ENCODE data around the gene CEACAM6. TPM values are rescaled to one million over a fixed set of nuclear protein-coding genes. Genes with fewer than 3 reads are reported as not detected.
"Not testable (repeated sequence)": the region's sequence is repeated elsewhere in the genome, so short reads cannot be mapped to it uniquely, and the experiment has no call there.

CEACAM6 gene
- polyA plus RNA-seq, 6 donors from 2014 or later: not detected

DNA sequence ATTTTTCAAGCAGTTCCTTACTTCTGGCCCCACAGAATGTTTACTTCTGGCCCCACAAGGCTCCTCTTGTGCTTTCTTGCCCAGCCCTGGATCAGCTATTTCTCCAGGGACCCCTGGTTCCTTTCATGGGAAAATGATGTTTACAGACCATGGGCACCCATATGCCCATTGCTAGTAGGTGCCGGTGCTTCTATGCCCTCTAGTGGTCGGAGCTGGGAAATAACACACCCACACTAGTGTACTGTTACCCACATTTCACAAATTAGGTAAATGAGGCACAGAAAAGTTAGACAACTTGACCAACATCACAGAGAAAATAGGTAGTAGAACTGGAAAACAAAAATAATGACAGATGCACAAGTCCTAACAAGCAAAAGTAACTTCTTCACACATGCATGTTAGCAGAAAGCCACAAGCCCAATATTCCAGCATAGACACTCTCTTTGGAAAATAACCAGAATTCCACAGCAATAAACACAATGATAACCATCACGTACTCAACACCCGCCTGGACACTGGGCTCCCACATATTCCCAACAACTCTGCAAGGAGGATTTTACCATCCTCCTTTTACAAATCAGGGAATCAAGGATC lies 1.3 kb upstream of the CEACAM6 start:
- peak; percentile 56 for DNase-seq
- Mint-ChIP-seq H3K4me1 (peaks cover 4 to 9% (median 6%) of the 10 kb centered on the region in 3 donors), H3K27ac (no peak overlapping the region), H3K9me3 (no peaks in the 10 kb centered on the region), H3K4me3 (no peak overlapping the region), H3K36me3 (no peaks in the 10 kb centered on the region), H3K27me3 (peaks cover 4 to 35% (median 12%) of the 10 kb centered on the region in 3 donors)
- peak; percentile 90 for ATAC-seq (ENCODE audit: low read depth in 2 of 2)

- DNase-seq (no peak), ATAC-seq (ENCODE audit: low read depth in 2 of 2) (no peak)
- H3K27me3 Mint-ChIP-seq: peaks cover 11 to 55% (median 25%) of the 10 kb centered on the region in 3 donors
- no peaks in the 10 kb centered on the region for H3K9me3 Mint-ChIP-seq
- H3K4me1 Mint-ChIP-seq: peaks cover 1 to 3% (median 2%) of the 10 kb centered on the region in 3 donors
- H3K27ac Mint-ChIP-seq: peak overlapping the region in 1 of 6 donors; percentile 61
- H3K4me3 Mint-ChIP-seq: no peak overlapping the region
- no peaks in the 10 kb centered on the region for H3K36me3 Mint-ChIP-seq
Measured at GRCh38 chr19:41758846-41759245, 3.5 kb downstream of the CEACAM6 start.

DNA sequence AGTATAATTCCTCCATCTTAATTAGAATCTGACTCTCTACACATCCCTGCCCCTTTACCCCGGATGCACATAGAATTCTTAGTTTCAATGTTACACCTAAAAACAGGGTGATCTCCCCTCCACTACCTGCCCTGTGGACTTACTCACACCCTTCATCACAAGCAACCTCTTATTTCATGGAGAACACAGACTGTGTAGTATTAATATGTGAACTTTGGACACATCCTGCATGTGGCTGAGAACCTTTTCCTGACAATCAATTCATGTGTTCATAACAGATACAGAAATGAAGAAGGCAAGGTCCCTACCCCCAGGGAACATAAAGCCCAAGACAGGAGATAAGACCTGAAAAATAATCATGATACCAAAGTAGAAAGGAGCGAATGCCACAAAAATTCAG lies 11.8 kb downstream of the CEACAM6 start:
- no peak for DNase-seq
- no peak overlapping the region for H3K4me3 Mint-ChIP-seq
- H3K36me3 Mint-ChIP-seq: no peaks in the 10 kb centered on the region
- no peaks in the 10 kb centered on the region for H3K4me1 Mint-ChIP-seq
- peaks cover 0 to 2% (median 0%) of the 10 kb centered on the region in 7 donors for H3K9me3 Mint-ChIP-seq
- peak overlapping the region in 1 of 6 donors; percentile 3 for H3K27ac Mint-ChIP-seq
- H3K27me3 Mint-ChIP-seq: peaks cover 13 to 42% (median 18%) of the 10 kb centered on the region in 3 donors
- ATAC-seq (ENCODE audit: low read depth in 2 of 2): no peak

- not testable (repeated sequence) for ATAC-seq (ENCODE audit: low read depth in 2 of 2); H3K36me3 Mint-ChIP-seq; H3K9me3 Mint-ChIP-seq; H3K4me3 Mint-ChIP-seq; H3K4me1 Mint-ChIP-seq; DNase-seq; H3K27ac Mint-ChIP-seq
- peaks cover 11 to 42% (median 12%) of the 10 kb centered on the region in 3 donors for H3K27me3 Mint-ChIP-seq
Measured at GRCh38 chr19:41768105-41768504, 12.8 kb downstream of the CEACAM6 start.

DNA sequence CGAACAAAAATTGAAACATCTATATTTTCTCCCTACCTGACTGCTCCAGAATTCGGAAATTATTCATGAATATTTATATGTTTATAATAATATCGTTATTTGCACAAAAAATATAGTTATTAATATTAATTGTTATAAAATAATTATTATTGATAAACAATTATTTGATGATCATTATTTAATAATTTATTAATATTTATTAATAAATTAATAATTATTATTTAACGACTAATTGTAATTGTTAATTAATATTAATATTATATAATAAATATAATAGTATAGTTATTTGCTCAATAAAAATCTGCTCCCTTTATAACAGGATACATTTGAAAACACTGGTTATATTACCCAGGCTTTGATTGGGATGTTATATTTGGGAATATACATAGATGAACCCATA lies 14.3 kb downstream of the CEACAM6 start:
- Mint-ChIP-seq H3K4me1 (no peaks in the 10 kb centered on the region), H3K9me3 (peaks cover 0 to 2% (median 0%) of the 10 kb centered on the region in 7 donors), H3K36me3 (no peaks in the 10 kb centered on the region), H3K27ac (no peak overlapping the region), H3K4me3 (no peak overlapping the region), H3K27me3 (peaks cover 4 to 51% (median 12%) of the 10 kb centered on the region in 3 donors)
- DNase-seq (no peak), ATAC-seq (ENCODE audit: low read depth in 2 of 2) (no peak)

- H3K4me3 Mint-ChIP-seq: no peak overlapping the region
- ATAC-seq (ENCODE audit: low read depth in 2 of 2) (no peak), DNase-seq (no peak)
- H3K4me1 Mint-ChIP-seq: no peaks in the 10 kb centered on the region
- H3K27ac Mint-ChIP-seq: no peak overlapping the region
- peaks cover 0 to 2% (median 0%) of the 10 kb centered on the region in 7 donors for H3K9me3 Mint-ChIP-seq
- H3K36me3 Mint-ChIP-seq: no peaks in the 10 kb centered on the region
- H3K27me3 Mint-ChIP-seq: peaks cover 1 to 36% (median 2%) of the 10 kb centered on the region in 3 donors
Measured at GRCh38 chr19:41771410-41771809, 16.1 kb downstream of the CEACAM6 start.

- Mint-ChIP-seq H3K4me3 (no peak overlapping the region), H3K9me3 (no peaks in the 10 kb centered on the region), H3K4me1 (no peaks in the 10 kb centered on the region), H3K36me3 (no peaks in the 10 kb centered on the region), H3K27me3 (peaks cover 0 to 35% (median 7%) of the 10 kb centered on the region in 3 donors), H3K27ac (peak overlapping the region in 1 of 6 donors; percentile 71)
- ATAC-seq (ENCODE audit: low read depth in 2 of 2) (no peak), DNase-seq (no peak)
Measured at GRCh38 chr19:41774515-41774980, 19.2 kb downstream of the CEACAM6 start.

GRCh38 chr19:41776700-41777099 lies 21.4 kb downstream of the CEACAM6 start:
- H3K27ac Mint-ChIP-seq: no peak overlapping the region

GRCh38 chr19:41783612-41784011 lies 28.3 kb downstream of the CEACAM6 start:
- H3K27me3 Mint-ChIP-seq: peaks cover 4 to 26% (median 22%) of the 10 kb centered on the region in 3 donors
- no peaks in the 10 kb centered on the region for H3K9me3 Mint-ChIP-seq
- H3K4me1 Mint-ChIP-seq: peaks cover 24 to 26% (median 25%) of the 10 kb centered on the region in 3 donors
- no peaks in the 10 kb centered on the region for H3K36me3 Mint-ChIP-seq
- H3K27ac Mint-ChIP-seq: peak overlapping the region in 2 of 6 donors; percentile 1 to 29
- H3K4me3 Mint-ChIP-seq: peak overlapping the region in 2 of 8 donors; percentile 10 to 36
- DNase-seq: no peak
- ATAC-seq (ENCODE audit: low read depth in 2 of 2): peak; percentile 17 to 22

More at GRCh38 chr19:41776700-41777099, 21.4 kb downstream of the CEACAM6 start:
- H3K9me3 Mint-ChIP-seq: no peaks in the 10 kb centered on the region
- no peak for DNase-seq
- no peaks in the 10 kb centered on the region for H3K4me1 Mint-ChIP-seq
- no peak for ATAC-seq (ENCODE audit: low read depth in 2 of 2)
- no peak overlapping the region for H3K4me3 Mint-ChIP-seq
- peaks cover 0 to 35% (median 7%) of the 10 kb centered on the region in 3 donors for H3K27me3 Mint-ChIP-seq
- H3K36me3 Mint-ChIP-seq: no peaks in the 10 kb centered on the region

GRCh38 chr19:41784312-41784711 lies 29.0 kb downstream of the CEACAM6 start:
- Mint-ChIP-seq H3K4me1 (peaks cover 24 to 26% (median 25%) of the 10 kb centered on the region in 3 donors), H3K27me3 (peaks cover 4 to 29% (median 27%) of the 10 kb centered on the region in 3 donors), H3K36me3 (no peaks in the 10 kb centered on the region), H3K9me3 (no peaks in the 10 kb centered on the region), H3K4me3 (peak overlapping the region in 6 of 8 donors; percentile 55 to 72 (median 68)), H3K27ac (peak overlapping the region in 4 of 6 donors; percentile 2 to 20 (median 13))
- DNase-seq (no peak), ATAC-seq (ENCODE audit: low read depth in 2 of 2) (no peak)

GRCh38 chr19:41784743-41785142 lies 29.4 kb downstream of the CEACAM6 start:
- H3K9me3 Mint-ChIP-seq: no peaks in the 10 kb centered on the region
- H3K27ac Mint-ChIP-seq: peak overlapping the region in 4 of 6 donors; percentile 9 to 43 (median 18)
- peaks cover 24 to 26% (median 25%) of the 10 kb centered on the region in 3 donors for H3K4me1 Mint-ChIP-seq
- H3K27me3 Mint-ChIP-seq: peaks cover 4 to 33% (median 31%) of the 10 kb centered on the region in 3 donors
- ATAC-seq (ENCODE audit: low read depth in 2 of 2): peak; percentile 66 to 70
- H3K4me3 Mint-ChIP-seq: peak overlapping the region in 7 of 8 donors; percentile 55 to 78 (median 68)
- peak; percentile 41 for DNase-seq
- H3K36me3 Mint-ChIP-seq: no peaks in the 10 kb centered on the region

- peaks cover 24 to 26% (median 25%) of the 10 kb centered on the region in 3 donors for H3K4me1 Mint-ChIP-seq
- H3K27me3 Mint-ChIP-seq: peaks cover 4 to 33% (median 33%) of the 10 kb centered on the region in 3 donors
- peak overlapping the region in 6 of 8 donors; percentile 55 to 80 (median 70) for H3K4me3 Mint-ChIP-seq
- no peaks in the 10 kb centered on the region for H3K36me3 Mint-ChIP-seq
- peak; percentile 75 to 77 for ATAC-seq (ENCODE audit: low read depth in 2 of 2)
- peak; percentile 66 for DNase-seq
- no peaks in the 10 kb centered on the region for H3K9me3 Mint-ChIP-seq
- H3K27ac Mint-ChIP-seq: peak overlapping the region in 2 of 6 donors; percentile 2 to 7
Measured at GRCh38 chr19:41785653-41786052, 30.3 kb downstream of the CEACAM6 start.

DNA sequence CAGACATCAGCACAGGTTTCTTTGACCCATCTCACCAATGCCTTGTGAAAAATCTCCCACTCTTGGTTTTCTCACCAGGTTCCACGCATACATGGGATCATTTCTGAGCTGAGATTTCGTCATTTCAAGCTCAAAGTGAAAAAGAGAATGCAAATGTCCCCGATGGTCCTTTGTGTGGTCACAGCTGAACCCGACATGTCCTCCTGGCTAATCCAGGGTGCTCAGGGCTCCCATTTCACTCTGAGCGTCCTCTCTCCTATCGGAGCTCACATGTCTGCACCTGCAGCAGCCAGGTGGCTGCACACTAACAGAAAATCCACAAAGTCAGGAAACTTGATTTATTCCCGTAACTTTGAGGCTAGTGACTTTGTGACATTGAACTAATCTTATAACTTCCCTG lies 31.7 kb downstream of the CEACAM6 start:
- ATAC-seq (ENCODE audit: low read depth in 2 of 2): no peak
- no peak for DNase-seq
- no peak overlapping the region for H3K27ac Mint-ChIP-seq
- H3K27me3 Mint-ChIP-seq: peaks cover 4 to 39% (median 37%) of the 10 kb centered on the region in 3 donors
- H3K9me3 Mint-ChIP-seq: no peaks in the 10 kb centered on the region
- H3K36me3 Mint-ChIP-seq: no peaks in the 10 kb centered on the region
- H3K4me1 Mint-ChIP-seq: peaks cover 24 to 26% (median 25%) of the 10 kb centered on the region in 3 donors
- H3K4me3 Mint-ChIP-seq: no peak overlapping the region

DNA sequence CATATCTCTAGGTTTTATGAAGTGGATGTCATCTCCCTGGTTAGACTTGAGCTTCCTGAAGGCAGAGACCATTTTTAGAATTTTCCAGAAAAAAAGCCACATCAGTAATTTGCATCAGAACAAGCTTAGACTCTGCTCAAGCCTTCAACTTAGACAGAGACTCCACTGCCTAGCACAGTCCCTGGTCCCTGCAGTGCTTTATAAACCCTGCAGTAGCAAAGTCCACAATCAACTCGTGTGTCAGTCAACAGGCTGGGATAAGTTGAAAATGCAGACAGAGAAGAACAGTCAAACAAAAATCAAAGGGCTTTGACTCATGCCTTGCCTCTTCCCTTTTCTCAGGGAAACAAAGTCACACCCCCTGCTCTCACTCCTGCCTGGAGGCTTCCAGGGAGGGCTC lies 33.2 kb downstream of the CEACAM6 start:
- not testable (repeated sequence) for H3K27ac Mint-ChIP-seq; H3K4me3 Mint-ChIP-seq; ATAC-seq (ENCODE audit: low read depth in 2 of 2); H3K36me3 Mint-ChIP-seq; H3K9me3 Mint-ChIP-seq; DNase-seq
- Mint-ChIP-seq H3K4me1 (peaks cover 20 to 31% (median 24%) of the 10 kb centered on the region in 3 donors), H3K27me3 (peaks cover 9 to 51% (median 50%) of the 10 kb centered on the region in 3 donors)

Data from naive B cell (primary cell).